Brain pericyte (primary cell): ENCODE results near the gene BHLHE23.

ENCODE experiments used
- DNase-seq: peaks from one replicate; pipeline ENCODE4 v3.0.0-alpha.2; 2012; ENCODE audit warnings: low read depth, low spot score

The BHLHE23 gene

DNA sequence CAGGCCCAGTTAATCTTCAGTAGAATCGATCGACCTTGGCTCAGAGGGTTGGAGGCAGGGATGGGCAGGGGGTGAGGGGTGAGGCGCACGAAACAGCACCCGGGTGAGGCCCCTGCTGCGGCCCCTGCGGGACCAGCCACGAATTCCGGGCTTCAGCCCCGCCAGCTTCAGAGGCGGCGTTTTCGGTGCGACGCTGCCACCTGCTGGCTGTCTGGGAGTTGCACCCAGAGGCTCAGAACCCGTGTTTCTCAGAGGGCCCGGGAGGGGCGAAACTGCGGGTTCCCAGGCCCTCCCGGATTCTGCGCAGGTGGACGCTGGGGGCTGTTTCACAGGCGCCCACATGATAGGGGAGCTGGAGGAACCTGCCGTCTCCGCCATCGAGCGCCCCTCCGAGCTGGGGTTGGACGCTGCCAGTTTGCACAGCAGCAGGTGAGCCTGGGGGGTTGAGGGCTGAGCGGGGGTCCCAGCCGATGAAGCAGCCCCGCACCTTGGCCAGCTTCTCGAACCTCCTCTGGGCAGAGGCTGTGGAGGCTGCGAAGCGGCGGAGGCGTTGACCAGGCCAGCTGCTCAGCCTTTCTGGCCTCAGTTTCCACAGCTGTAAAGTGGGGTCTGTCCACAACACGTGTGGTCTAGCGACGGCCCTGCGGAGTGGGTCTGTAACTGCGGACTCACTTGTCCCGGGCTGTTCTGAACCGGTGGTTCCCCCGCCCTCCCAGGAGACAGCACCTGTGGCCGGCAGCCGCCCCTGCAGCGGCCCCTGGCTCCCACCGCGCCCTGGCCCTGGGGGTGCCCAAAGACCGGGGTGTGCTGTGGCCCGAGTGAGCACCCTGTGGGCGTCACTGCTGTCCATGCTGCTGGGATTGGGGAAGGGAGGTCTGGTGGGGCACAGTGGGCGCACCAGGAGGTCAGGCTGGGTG is 2.5 kb upstream of the BHLHE23 start:
- DNase-seq: no peak

DNA sequence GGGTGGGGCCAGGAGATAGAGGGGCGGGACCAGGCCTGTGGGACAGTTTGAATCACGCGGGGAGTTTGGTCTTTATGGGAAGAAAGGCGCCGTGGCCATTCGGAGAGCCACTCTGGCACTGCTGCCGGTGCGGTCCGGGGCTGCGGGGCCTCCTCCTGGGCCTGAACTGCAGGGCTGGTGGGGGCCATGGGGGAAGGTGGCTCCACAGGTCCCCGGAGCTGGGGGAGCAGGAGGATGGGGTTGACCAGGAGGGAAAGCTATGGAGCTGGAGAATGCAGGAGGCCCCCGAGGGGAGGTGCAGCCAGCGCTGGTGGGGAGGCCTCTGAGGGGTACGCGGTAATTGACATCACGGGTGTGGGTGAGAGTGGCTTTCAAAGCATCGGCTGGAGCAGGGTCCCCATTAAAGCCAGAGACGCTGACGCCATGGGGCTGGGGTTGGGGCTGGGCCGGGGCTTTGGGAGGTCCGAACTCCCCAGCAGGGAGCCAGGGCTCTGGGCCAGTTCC is 1.8 kb upstream of the BHLHE23 start:
- DNase-seq: no peak

DNA sequence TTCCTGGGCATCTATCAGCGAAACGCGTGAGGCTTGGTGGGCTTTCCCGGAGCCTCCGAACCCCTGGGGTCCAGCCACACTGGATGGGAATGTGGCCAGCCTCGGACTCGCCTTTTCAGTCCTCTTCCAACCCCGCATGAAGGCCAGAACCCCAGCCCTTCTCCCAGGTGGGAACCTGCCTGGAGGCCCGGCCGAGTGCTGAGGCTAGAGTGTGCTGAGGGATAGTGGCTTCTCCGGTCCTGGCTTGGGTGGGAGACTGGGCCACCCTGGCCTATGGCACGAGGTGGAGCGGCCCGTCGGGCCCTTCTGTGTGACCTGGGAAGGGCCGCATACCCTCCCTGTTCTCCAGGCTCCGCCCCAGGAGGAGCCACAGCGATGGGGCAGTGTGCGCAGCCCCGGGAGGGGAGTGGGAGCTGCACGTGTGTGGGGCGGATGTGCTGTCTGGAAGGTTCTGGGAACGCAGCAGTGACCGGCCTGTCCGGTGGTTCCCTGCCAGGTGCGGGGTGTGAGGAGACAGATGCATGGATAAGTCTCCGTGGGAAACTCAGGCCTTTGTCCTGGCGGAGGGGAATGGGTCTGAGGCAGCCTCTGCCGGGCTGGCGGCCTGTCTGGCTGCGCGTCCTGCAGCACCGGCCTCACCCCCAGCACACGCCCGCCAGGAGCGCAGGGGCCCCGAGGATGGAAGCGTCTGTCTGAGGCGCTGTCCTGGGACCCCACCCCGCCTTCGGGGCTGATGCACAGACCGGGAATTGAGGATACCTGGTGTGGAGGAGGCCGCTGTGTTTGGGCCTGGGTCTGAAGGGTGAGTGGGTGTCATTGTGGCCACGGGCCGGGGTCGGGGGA is 1.1 kb upstream of the BHLHE23 start:
- DNase-seq: no peak

DNA sequence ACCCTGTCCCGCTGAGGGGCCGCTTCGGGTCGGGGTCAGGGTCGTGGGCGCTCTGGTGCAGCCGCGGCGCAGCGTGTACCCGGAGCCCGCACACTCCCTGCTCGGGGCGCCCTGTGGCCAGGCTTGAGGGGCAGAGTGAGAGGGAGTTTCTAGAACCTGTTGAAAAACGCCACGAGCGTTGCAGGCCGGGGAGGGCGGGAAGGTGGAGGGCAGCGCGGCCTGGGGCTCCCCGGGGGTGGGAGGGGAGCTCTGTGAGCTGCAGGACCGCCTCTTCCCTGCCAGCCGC is 539 bp upstream of the BHLHE23 start:
- DNase-seq: no peak

DNA sequence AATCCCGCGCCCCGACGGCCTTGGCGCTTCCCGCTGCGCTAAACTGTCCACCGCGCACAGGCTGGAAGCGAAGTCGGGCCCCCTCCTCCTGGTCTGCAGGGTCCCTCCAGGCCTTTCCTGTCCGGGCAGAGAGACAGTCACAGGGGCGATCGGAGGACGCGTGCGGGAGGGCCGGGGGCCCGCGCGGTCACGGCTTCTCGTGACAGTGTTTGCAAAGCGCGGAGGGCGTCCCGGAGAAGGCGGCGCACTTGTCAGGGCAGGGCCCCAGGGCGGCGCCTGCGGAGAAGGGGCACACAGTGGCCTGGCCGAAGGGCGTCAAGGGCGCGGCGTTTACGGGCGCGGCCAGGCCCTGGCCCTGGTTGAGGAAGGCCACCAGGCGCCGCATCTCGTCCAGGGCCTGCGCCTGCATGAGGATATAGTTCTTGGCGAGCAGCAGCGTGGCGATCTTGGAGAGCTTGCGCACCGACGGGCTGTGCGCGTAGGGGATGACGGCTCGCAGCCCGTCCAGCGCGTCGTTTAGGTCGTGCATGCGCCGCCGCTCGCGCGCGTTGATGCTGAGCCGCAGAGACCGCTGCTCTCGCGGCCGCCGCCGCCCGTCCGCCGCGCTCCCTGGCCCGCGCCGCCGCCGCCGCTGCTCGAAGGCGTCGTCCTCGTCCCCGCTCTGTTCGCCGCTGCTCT is 763 bp downstream of the BHLHE23 start:
- DNase-seq: no peak

DNA sequence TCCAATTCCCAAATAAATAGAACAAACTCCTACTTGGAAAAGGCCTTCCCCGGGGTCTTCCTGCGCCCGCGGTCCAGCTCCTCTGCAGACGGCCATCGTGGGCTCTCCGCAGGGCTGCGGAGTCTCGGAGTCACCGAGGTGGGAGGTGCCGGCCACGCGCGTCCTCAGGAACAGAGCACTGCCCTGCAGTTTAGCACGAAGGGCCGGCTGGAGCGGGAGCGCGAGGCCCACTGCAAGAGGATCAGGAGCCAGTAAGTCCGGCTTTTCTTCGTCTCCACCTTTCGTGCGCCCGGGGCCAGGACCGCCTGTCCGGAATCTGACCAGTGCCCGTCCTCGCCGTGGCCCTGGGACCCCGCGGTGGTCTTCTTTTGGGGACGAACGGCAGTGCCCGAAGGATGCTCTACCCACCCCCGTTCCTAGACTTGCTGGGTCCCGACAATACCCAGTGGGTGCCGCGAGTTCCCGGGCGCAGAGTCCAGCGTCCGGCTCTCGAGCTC is 1.4 kb downstream of the BHLHE23 start:
- no peak for DNase-seq

DNA sequence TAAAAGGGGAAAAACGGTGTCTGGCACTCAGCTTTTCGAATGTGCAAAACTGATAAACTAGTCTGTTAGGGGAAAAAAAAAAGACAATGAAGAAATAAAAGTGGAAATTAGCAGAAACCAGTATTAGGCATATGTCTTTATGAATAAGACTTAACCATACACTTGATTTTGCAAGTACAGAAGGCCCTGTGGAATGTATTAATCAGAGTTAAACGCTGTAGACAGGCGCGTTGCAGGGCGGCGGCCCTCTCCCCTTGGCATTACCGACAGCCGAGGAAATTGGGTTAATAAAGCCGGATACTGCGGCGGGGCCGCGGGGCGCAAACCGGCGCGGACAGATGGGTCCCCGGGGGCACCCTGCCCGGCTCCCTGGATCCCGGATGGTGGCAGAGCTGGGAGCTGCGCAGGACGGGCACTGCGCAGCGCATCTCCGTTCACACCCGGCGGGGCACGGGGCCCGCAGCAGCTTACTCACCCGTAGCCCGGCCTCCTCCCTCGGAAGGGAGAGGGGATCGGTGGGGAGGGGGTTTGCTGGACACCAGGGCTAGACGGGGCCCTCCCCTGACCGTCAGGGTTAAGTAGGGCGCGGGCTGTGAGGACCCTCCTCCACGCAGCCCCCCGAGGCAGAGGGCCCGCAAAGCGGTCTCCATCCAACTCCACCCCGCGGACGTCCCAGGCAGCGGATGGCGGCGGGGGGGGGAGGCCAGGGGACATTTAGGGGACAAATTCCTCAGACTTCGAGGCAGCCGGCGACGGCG is 2.0 kb downstream of the BHLHE23 start:
- no peak for DNase-seq

DNA sequence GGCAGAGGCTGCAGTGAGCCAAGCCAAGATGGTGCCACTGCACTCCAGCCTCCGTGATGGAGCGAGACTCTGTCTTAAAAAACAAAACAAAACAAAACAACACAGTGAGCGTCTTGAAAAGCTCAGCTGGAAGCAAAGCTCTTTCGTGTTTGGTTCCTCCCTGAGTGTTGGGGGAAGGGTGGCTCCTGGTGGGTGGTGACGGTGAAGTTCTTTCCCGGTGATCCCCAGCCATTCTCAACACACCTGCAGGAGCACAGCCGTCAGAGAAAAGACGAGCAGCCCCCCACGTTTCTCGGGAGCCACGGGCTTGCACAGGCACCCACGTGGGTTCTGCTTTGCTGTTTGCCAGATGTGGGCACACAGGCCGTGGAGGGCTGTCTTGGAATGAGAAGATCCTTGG is 3.2 kb downstream of the BHLHE23 start:
- no peak for DNase-seq

DNA sequence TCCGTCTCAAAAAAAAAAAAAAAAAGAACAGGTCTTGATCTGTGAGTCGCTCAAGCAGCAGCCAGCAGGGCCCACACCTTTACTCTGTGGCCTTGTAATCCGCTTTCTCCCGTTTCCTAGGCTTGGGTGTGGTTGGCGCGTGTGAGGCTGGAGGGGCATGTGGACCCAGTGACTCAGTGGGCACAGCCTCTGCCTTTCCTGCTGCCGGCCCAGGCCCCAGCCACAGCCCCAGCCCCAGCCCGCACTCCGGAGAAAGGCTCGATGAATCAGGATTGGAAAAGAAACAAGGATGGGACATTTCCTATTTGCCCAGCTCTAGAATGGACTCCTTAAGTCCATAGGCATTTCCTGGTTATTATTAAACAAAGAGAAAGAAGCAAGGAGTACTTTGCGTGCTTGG is 4.3 kb downstream of the BHLHE23 start:
- no peak for DNase-seq

DNA sequence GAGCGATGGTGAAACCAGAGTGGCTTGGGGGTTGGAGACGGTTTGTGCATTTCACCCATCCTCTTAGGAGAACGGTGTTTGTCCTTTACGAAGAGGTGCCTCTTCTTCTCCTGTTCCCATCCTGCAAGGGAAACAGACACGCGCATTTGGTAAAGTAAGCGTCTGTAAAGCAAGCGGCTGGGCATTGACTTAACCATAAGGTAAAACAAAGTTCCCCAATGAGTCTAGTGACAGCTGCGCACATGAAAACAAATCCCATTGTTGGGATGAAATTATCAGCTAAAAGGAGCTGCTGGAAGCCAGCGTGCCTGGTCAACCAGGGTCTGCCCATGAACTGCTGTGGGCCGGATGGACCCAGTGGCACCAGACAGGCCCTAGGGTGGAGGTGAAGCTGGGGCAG is 5.8 kb downstream of the BHLHE23 start:
- no peak for DNase-seq

DNA sequence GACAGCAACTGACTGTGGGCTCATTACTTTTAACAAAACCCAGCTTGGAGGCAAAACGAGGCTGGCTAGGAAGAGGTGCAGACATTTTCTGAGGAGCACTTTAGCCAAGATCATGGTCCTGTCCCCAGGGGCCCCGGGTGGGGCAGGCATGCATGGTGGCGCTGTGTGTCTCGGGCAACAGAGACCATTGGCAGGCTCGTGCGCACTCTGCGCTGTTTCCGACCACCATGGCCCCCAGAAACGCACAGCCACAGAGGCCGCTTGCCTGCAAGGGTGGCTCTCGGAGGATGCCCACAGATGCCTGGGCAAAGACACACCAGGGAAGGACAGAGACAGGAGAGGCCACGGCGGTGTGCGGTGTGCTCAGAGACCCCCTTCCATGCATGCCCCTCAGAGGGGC is 6.7 kb downstream of the BHLHE23 start:
- DNase-seq: no peak

DNA sequence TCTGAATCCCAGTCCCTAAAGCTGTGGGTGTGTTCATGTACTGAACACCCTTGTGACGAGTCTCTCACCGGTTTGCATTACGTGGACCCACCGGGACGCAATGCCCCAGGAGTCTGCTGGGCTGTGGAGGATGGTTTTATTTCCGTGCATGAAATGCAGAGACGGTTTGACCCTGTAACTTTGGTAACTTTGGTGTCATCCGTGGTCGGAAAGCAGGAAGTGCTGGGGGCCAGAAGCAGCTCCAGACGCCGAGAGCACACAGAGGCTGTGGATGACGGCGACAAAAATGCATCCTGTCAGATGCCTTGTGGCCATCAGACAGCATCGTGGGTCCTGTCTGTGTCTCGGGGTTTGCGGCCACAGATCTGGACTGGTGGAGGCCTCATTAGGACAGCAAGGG is 7.2 kb downstream of the BHLHE23 start:
- DNase-seq: no peak

DNA sequence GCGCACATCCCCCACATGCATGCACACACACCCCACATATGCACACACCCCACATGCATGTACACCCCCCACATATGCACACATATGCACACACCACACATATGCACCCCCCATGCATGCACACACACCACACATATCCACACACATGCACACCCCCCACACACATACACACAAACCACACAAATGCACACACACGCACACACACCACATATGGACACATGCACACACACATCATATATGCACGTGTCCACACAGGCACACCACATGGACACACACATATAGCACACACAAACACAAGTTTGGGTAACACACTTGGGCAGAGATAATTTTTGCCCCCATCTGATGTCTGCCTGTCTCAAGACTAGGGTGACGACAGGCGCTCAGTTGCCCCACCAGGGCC is 8.3 kb downstream of the BHLHE23 start:
- DNase-seq: no peak

DNA sequence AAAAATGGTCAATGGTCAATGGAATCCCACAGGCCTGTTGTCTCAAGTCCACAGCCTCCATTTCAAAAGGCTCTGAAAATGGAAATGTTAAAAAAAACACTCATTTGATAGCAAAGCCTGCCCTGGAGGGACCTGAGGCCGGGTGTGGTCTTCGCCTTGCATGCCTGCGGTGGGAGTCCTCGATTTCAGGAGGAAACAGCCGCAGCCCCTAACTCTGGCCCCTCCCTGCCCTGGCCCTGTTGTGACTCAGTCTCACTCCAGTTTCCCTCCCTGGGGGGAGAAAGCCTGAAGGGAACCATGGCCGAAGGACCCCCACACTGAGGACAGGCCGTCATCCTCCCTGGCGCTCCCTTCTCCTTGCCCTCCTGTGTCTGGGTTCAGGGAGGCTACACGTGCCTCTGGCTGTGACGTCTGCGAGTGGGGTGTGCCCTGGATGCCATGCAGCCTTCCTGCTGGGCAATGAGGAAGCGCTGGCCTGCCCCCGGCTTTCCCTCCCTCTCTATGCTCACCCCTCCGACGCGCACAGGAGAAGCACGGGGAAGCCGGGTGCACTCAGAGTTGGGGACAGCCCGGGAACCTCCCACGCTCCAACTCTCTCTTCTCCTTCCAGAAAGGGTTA is 9.2 kb downstream of the BHLHE23 start:
- no peak for DNase-seq

DNA sequence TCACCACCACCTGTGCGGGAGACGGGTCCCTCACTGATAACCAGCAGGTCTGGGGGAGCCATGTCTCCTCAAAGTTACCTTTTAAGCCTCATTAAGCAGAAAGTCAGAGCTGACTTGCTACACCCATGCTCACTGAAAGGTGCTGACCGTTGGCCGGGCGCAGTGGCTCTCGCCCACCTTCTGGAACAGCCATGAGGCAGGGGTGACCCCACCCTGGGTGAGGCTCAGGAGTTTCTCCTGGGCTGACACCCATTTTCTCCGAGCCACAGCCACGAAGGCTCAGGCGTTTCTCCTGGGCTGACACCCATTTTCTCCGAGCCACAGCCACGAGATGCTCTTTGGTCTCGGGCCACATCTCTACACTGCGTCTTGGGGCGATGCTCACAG is 10.2 kb downstream of the BHLHE23 start:
- DNase-seq: no peak

DNA sequence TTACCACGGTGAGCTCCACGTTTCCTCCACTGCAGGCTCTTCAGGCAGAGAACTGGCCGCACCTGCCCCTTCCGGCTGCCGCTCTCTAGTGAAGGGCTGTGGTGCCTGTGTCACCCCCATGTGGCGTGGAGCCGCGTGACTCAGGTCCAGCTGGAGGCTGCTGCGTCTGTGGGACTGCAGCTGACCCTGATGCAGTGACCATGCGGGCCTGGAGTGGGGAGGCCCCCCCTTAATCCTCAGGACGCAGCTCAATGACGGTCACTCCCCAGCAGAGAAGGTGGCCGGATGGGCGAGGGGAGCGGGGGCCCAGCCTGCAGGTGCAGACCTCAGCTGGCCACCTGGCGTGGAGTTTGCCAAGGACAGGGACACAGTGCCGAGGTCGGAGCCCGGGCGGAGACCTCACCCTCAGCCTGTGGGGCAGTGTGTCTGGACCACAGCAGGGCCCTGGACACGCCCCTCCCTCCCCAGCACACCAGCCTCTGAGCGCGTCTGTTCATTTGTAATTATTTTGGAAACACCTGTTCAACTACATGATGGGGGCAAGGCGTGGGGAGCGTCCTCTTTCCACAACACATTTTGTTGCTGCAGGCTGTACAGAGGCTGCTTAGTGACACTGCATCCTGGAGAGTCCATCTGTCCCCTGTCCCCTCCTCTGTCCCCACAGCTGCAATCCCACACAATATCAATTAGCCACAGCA is 10.7 kb downstream of the BHLHE23 start:
- no peak for DNase-seq

DNA sequence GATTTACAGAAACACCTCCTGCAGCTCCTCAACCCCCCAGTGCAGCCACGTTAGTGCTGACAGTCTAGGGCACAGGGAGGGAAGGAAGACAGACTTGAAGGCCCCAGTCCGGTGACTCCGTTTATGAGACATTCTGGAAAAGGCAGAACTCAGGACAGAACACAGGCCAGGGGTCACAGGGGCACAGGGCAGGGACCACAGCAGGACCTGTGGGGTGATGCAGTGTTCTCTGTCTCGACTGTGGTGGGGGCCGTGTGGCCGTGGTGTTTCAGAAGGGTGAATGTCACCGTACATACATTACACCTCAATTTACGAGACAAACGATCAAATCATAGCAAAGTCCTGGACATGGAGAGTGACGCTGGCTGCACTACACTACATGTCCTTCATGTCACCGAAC is 11.3 kb downstream of the BHLHE23 start:
- no peak for DNase-seq

DNA sequence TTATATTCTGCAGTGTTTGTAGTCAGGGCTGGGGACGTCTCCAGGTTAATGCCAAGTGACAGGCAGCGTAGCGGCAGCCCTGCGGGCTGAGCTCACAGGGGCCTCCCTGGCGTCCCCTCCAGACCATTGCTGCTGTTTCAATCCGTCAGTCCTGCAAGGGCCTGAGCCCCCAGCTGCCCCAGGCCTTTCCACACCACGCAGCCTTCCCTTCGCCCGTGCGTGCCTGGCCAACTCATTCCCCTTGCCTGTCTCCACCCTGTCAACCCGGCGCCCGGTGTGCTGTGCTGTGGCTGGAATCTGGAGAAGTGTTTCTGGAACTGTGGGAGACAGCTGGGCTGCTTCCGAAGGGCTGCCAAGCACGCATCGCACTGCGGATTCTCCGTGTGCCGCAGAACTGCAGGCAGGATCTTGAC is 11.9 kb downstream of the BHLHE23 start:
- DNase-seq: no peak

DNA sequence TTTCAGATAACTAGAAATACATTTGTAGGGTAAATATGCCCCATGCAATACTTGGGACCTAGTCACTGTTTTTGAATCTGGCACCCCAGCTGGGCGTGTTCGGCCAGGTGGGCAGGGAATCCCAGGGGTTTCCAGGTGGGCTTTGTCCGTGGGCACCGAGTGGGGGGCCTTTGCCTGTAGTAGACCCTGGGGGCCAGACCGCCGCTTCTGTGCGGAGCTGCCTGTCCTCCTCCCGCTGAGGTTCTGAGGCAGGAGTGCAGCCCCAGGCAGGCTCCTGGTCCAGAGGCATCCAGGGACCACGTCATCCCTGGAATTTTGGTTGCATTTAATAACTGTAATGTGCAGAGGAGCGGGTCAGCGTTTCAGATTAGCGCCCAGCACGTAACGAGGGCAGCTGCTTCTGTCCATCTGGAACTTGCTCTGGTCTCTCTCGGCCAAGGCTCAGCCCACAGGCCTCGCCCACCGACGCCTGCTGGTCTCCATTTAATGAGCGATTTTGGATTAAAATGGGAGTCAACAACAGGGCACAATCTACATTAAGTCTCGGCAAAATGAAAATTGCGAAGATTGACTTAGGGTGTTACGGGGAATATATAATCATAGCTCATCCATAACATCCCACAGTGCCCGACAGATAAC is 12.8 kb downstream of the BHLHE23 start:
- no peak for DNase-seq

DNA sequence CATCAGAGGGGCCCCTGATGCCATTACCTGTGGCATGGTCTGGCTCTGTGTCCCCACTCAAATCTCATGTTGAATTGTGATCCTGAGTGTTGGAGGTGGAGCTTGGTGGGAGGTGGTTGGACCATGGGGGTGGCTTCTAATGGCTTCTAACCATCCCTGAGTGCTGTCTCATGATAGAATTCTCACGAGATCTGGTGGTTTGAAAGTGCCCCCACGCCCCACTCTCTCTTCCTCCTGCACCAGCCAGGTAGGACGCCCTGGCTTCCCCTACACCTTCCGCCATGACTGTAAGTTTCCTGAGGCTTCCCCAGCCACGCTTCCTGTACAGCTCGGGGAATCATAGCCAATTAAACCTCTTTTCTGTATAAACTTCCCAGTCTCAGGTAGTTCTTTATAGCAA is 14.9 kb downstream of the BHLHE23 start:
- no peak for DNase-seq
